GM12878 (cell line): ENCODE data around the gene PIK3R5. TPM values are rescaled to one million over a fixed set of nuclear protein-coding genes. Genes with fewer than 3 reads are reported as not detected.

Experiments used
- CEBPZ ChIP-seq: fragments of 150-350 bp; IDR thresholded peaks from 2 replicates; pipeline ENCODE4 v1.6.1; 2016; ENCODE audit warnings: low read depth, low read length
- CHD1 ChIP-seq: IDR thresholded peaks from 2 replicates; pipeline ENCODE4 v1.6.1; 2012; ENCODE audit warnings: low read depth, low read length, improper control_type of control experiment
- CHD2 ChIP-seq: IDR thresholded peaks from 2 replicates; pipeline ENCODE4 v1.6.1; 2011; ENCODE audit warnings: low read depth, low read length, improper control_type of control experiment, borderline replicate concordance
- CHD4 ChIP-seq: fragments of 200-600 bp; sonication (generic); IDR thresholded peaks from 2 replicates; pipeline ENCODE4 v1.6.1; 2016; ENCODE audit warnings: mild to moderate bottlenecking
- CTCF ChIP-seq, 3 experiments: IDR thresholded peaks in 2 of 3; conservative IDR thresholded peaks in 1 of 3; 2 replicates each; pipeline ENCODE4 v1.5.1; 2011; ENCODE audit warnings: low read depth in 3 of 3, low read length in 3 of 3, mild to moderate bottlenecking in 3 of 3, control low read depth in 2 of 3, moderate library complexity in 2 of 3, inconsistent platforms in 1 of 3, mixed read lengths in 1 of 3; ENCODE audit not compliant: control insufficient read depth in 2 of 3, insufficient read depth in 1 of 3; ENCODE audit errors: extremely low read depth in 1 of 3
- E4F1 ChIP-seq: fragments of 450-650 bp; IDR thresholded peaks from 2 replicates; pipeline ENCODE4 v1.6.1; 2018; ENCODE audit warnings: borderline replicate concordance, mild to moderate bottlenecking; ENCODE audit not compliant: partially characterized antibody
- EZH2 ChIP-seq: IDR thresholded peaks from 2 replicates; pipeline ENCODE4 v1.6.1; 2012; ENCODE audit warnings: low read depth, mild to moderate bottlenecking, control low read depth, inconsistent platforms, low read length, borderline replicate concordance; ENCODE audit not compliant: control insufficient read depth
- GATAD2B ChIP-seq: fragments of 450-650 bp; conservative IDR thresholded peaks from 2 replicates; pipeline ENCODE4 v1.6.1; 2017; ENCODE audit warnings: low read depth, mild to moderate bottlenecking, moderate library complexity
- HDAC2 ChIP-seq: fragments of 200-600 bp; sonication (generic); IDR thresholded peaks from 2 replicates; pipeline ENCODE4 v1.6.1; 2017
- JUNB ChIP-seq: IDR thresholded peaks from 2 replicates; pipeline ENCODE4 v1.6.1; 2016; ENCODE audit warnings: antibody characterized with exemption, mild to moderate bottlenecking
- MEF2A ChIP-seq: IDR thresholded peaks from 2 replicates; pipeline ENCODE4 v1.6.1; 2011; ENCODE audit warnings: low read depth, mild to moderate bottlenecking, low read length, moderate library complexity; ENCODE audit not compliant: insufficient read depth
- MTA2 ChIP-seq: fragments of 450-650 bp; IDR thresholded peaks from 2 replicates; pipeline ENCODE4 v1.6.1; 2016; ENCODE audit warnings: low read depth, mild to moderate bottlenecking, moderate library complexity
- MXI1 ChIP-seq: fragments of 150-350 bp; IDR thresholded peaks from 2 replicates; pipeline ENCODE4 v1.6.1; 2011; ENCODE audit warnings: low read depth, mild to moderate bottlenecking, inconsistent platforms, low read length, improper control_type of control experiment
- POLR2AphosphoS5 ChIP-seq: IDR thresholded peaks from 2 replicates; pipeline ENCODE4 v1.6.1; 2011; ENCODE audit warnings: mild to moderate bottlenecking, low read length, inconsistent platforms
- RUNX3 ChIP-seq: IDR thresholded peaks from 2 replicates; pipeline ENCODE4 v1.6.1; 2012; ENCODE audit warnings: low read length, inconsistent platforms
- TARDBP ChIP-seq: IDR thresholded peaks from 2 replicates; pipeline ENCODE4 v1.6.1; 2016; ENCODE audit warnings: borderline replicate concordance
- ZBED1 ChIP-seq: IDR thresholded peaks from 2 replicates; pipeline ENCODE4 v1.6.1; 2016; ENCODE audit warnings: borderline replicate concordance
- ZSCAN29 ChIP-seq: fragments of 450-650 bp; IDR thresholded peaks from 2 replicates; pipeline ENCODE4 v1.6.1; 2017; ENCODE audit warnings: mild to moderate bottlenecking, moderate library complexity
- polyA plus RNA-seq, 11 experiments: library from polyadenylated mRNA; depleted of rRNA in 4 of 11; unstranded in 6 of 11; stranded (reverse) in 5 of 11; fragments of >200 nt; fragmentation: Nextera tagmentation in 4 of 11; fragmentation: Illumina TruSeq in 1 of 11; extraction: Ambion mirVana in 4 of 11; extraction: Trizol in 1 of 11; gene quantifications; 1 replicate in 1 of 11; 2 replicates in 10 of 11; pipeline versions ENCODE4 v1.2.1 to v1.2.3, GENCODE V29; 2011 to 2016; ENCODE audit warnings: inconsistent platforms in 2 of 11, missing spikeins in 2 of 11, low read depth in 1 of 11
- total RNA-seq, 4 experiments: library from RNA; depleted of rRNA in 3 of 4; stranded (reverse); fragments of >200 nt in 3 of 4; fragmentation: Illumina TruSeq in 1 of 4; extraction: Trizol in 1 of 4; gene quantifications; 2 replicates each; pipeline versions ENCODE4 v1.2.1 to v1.2.3, GENCODE V29; 2013 to 2021
- TF ChIP-seq, protein P1 (sequence below): fragments of 450-650 bp; formaldehyde crosslinking; IDR thresholded peaks from 2 replicates; pipeline ENCODE4 v1.4.0; 2020; ENCODE audit warnings: mild to moderate bottlenecking, moderate library complexity

Gene PIK3R5
- total and polyA plus RNA-seq, 10 of the 15 experiments (the other 5 are each of a cell fraction or from before 2014, with no cell fraction given): 9.5 to 50.8 (median 35.5) TPM

- TF ChIP-seq E4F1: no peak
- TF ChIP-seq MTA2: no peak
- no peak for TF ChIP-seq CEBPZ
- TF ChIP-seq GATAD2B: 0 out of 2 replicates have a peak, but pooled peaks have one; percentile 28
- TF ChIP-seq MXI1: no peak
- no peak for TF ChIP-seq CTCF (IDR thresholded peaks at IDR 0.05 in 2 of 3, conservative IDR thresholded peaks at IDR 0.05 in 1 of 3; ENCODE audit: control insufficient read depth in 2 of 3, extremely low read depth in 1 of 3, insufficient read depth in 1 of 3, low read depth in 3 of 3, low read length in 3 of 3)
- peak; percentile 50; the same call in 1 of the 2 replicates for TF ChIP-seq POLR2AphosphoS5
- peak; percentile 52 for TF ChIP-seq JUNB
- TF ChIP-seq CHD1: no peak
- TF ChIP-seq HDAC2: no peak
- no peak for TF ChIP-seq ZBED1
- TF ChIP-seq TARDBP: no peak
- no peak for TF ChIP-seq MEF2A
- no peak for TF ChIP-seq CHD2
- no peak for TF ChIP-seq ZSCAN29
- peak; percentile 38; the same call in 1 of the 2 replicates for TF ChIP-seq RUNX3
- TF ChIP-seq CHD4: no peak
- TF ChIP-seq EZH2: no peak
- TF ChIP-seq, protein P1, sequence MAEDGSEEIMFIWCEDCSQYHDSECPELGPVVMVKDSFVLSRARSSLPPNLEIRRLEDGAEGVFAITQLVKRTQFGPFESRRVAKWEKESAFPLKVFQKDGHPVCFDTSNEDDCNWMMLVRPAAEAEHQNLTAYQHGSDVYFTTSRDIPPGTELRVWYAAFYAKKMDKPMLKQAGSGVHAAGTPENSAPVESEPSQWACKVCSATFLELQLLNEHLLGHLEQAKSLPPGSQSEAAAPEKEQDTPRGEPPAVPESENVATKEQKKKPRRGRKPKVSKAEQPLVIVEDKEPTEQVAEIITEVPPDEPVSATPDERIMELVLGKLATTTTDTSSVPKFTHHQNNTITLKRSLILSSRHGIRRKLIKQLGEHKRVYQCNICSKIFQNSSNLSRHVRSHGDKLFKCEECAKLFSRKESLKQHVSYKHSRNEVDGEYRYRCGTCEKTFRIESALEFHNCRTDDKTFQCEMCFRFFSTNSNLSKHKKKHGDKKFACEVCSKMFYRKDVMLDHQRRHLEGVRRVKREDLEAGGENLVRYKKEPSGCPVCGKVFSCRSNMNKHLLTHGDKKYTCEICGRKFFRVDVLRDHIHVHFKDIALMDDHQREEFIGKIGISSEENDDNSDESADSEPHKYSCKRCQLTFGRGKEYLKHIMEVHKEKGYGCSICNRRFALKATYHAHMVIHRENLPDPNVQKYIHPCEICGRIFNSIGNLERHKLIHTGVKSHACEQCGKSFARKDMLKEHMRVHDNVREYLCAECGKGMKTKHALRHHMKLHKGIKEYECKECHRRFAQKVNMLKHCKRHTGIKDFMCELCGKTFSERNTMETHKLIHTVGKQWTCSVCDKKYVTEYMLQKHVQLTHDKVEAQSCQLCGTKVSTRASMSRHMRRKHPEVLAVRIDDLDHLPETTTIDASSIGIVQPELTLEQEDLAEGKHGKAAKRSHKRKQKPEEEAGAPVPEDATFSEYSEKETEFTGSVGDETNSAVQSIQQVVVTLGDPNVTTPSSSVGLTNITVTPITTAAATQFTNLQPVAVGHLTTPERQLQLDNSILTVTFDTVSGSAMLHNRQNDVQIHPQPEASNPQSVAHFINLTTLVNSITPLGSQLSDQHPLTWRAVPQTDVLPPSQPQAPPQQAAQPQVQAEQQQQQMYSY (CRISPR knock-in tag): no peak
Observed at GRCh38 chr17:8862213-8863056, 103.1 kb downstream of the PIK3R5 start (continued).
